Measurements from ENCODE around the gene SERPINE2.

- TF ChIP-seq CTCF (IDR thresholded peaks at IDR 0.05; ENCODE audit: low read length) (no peak), EZH2 (IDR thresholded peaks at IDR 0.05; ENCODE audit: borderline replicate concordance, low read length) (no peak)
Measured at GRCh38 chr2:224024270-224024669, 14.8 kb downstream of the SERPINE2 start.

Data from OCI-LY1 (cell line).